Suprapubic skin (tissue), 4 donors: Measurements from ENCODE around the gene DUSP10.

Experiments used
- EP300 ChIP-seq: sonication (generic); formaldehyde crosslinking; IDR thresholded peaks from one replicate; pipeline ENCODE4 v1.6.1; 2017; ENCODE audit warnings: antibody characterized with exemption
- POLR2A ChIP-seq, 2 donors: fragments of 450-650 bp; IDR thresholded peaks; one replicate each; pipeline ENCODE4 v1.6.1; 2017; ENCODE audit warnings: antibody characterized with exemption in 2 of 2, mild to moderate bottlenecking in 2 of 2, moderate library complexity in 2 of 2
- POLR2AphosphoS5 ChIP-seq, 3 donors: sonication (generic); formaldehyde crosslinking; IDR thresholded peaks; one replicate each; pipeline ENCODE4 v1.6.1; 2017; ENCODE audit warnings: antibody characterized with exemption in 3 of 3
- TF ChIP-seq, protein P1 (sequence below), 2 donors: fragments of 200-600 bp in 1 of 2; fragments of 450-650 bp in 1 of 2; sonication (generic) in 1 of 2; IDR thresholded peaks; one replicate each; pipeline ENCODE4 v1.5.1; 2016 to 2019; ENCODE audit warnings: antibody characterized with exemption in 2 of 2, mild to moderate bottlenecking in 1 of 2, moderate library complexity in 1 of 2

DNA sequence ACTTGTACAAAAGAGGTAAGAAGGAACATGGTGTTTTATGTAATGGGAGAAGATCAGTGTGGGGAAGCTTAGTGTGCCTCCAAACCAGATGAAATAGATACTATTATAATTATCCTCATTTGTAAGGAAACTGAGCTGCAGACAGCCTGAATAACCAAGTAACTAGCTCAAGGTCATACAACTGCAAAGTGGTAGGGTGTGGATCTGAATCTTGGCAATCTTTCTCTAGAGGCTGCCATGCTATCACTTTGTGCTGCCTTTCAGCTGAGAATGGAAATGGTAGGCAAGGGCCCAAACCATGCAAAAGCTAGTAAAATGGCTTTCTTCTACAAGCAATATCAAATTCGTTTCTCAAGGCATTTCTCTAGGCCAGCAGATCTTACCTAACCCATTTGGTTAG, 51.0 kb downstream of the DUSP10 start:
- TF ChIP-seq POLR2A (IDR thresholded peaks at IDR 0.05) (no peak), POLR2AphosphoS5 (IDR thresholded peaks at IDR 0.05) (no peak), EP300 (no peak)
- TF ChIP-seq, protein P1, sequence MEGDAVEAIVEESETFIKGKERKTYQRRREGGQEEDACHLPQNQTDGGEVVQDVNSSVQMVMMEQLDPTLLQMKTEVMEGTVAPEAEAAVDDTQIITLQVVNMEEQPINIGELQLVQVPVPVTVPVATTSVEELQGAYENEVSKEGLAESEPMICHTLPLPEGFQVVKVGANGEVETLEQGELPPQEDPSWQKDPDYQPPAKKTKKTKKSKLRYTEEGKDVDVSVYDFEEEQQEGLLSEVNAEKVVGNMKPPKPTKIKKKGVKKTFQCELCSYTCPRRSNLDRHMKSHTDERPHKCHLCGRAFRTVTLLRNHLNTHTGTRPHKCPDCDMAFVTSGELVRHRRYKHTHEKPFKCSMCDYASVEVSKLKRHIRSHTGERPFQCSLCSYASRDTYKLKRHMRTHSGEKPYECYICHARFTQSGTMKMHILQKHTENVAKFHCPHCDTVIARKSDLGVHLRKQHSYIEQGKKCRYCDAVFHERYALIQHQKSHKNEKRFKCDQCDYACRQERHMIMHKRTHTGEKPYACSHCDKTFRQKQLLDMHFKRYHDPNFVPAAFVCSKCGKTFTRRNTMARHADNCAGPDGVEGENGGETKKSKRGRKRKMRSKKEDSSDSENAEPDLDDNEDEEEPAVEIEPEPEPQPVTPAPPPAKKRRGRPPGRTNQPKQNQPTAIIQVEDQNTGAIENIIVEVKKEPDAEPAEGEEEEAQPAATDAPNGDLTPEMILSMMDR (IDR thresholded peaks at IDR 0.05), result no peak
